GM13977 (cell line): ENCODE results near the gene FFAR1.

Source experiments
- DNase-seq: peaks from one replicate; pipeline ENCODE4 v3.0.0; 2012; ENCODE audit warnings: low spot score
- in situ Hi-C: fragments of 300-500 bp; cut with MboI; formaldehyde crosslinking; loops from one replicate; pipeline ENCODE4 v1.12.0; 2022; ENCODE audit warnings: low sequenced_read_pairs, low pct_unique_long_range_greater_than_20kb, mixed read lengths, inconsistent platforms; ENCODE audit not compliant: unreplicated experiment
- TF ChIP-seq, protein P1 (sequence below): IDR thresholded peaks from 2 replicates; pipeline ENCODE4 v1.5.1; 2012; ENCODE audit warnings: mild to moderate bottlenecking, control low read depth; ENCODE audit not compliant: insufficient read depth; ENCODE audit errors: extremely low read depth, missing control alignments

FFAR1 gene

DNA sequence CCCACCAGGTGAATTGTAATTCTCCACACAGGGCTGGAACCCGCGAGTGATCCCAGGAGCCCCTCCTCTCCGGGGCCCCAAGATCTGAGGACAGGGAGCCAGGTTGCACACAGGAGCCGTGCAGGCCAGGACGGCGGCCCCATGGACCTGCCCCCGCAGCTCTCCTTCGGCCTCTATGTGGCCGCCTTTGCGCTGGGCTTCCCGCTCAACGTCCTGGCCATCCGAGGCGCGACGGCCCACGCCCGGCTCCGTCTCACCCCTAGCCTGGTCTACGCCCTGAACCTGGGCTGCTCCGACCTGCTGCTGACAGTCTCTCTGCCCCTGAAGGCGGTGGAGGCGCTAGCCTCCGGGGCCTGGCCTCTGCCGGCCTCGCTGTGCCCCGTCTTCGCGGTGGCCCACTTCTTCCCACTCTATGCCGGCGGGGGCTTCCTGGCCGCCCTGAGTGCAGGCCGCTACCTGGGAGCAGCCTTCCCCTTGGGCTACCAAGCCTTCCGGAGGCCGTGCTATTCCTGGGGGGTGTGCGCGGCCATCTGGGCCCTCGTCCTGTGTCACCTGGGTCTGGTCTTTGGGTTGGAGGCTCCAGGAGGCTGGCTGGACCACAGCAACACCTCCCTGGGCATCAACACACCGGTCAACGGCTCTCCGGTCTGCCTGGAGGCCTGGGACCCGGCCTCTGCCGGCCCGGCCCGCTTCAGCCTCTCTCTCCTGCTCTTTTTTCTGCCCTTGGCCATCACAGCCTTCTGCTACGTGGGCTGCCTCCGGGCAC lies 3.9 kb downstream of the FFAR1 start:
- TF ChIP-seq, protein P1, sequence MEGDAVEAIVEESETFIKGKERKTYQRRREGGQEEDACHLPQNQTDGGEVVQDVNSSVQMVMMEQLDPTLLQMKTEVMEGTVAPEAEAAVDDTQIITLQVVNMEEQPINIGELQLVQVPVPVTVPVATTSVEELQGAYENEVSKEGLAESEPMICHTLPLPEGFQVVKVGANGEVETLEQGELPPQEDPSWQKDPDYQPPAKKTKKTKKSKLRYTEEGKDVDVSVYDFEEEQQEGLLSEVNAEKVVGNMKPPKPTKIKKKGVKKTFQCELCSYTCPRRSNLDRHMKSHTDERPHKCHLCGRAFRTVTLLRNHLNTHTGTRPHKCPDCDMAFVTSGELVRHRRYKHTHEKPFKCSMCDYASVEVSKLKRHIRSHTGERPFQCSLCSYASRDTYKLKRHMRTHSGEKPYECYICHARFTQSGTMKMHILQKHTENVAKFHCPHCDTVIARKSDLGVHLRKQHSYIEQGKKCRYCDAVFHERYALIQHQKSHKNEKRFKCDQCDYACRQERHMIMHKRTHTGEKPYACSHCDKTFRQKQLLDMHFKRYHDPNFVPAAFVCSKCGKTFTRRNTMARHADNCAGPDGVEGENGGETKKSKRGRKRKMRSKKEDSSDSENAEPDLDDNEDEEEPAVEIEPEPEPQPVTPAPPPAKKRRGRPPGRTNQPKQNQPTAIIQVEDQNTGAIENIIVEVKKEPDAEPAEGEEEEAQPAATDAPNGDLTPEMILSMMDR: no peak
- in situ Hi-C loops: no loop called here
- DNase-seq: peak; percentile 16

DNA sequence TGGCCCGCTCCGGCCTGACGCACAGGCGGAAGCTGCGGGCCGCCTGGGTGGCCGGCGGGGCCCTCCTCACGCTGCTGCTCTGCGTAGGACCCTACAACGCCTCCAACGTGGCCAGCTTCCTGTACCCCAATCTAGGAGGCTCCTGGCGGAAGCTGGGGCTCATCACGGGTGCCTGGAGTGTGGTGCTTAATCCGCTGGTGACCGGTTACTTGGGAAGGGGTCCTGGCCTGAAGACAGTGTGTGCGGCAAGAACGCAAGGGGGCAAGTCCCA lies 4.4 kb downstream of the FFAR1 start:
- in situ Hi-C loops: no loop called here
- no peak for DNase-seq
- TF ChIP-seq, protein P1: no peak

DNA sequence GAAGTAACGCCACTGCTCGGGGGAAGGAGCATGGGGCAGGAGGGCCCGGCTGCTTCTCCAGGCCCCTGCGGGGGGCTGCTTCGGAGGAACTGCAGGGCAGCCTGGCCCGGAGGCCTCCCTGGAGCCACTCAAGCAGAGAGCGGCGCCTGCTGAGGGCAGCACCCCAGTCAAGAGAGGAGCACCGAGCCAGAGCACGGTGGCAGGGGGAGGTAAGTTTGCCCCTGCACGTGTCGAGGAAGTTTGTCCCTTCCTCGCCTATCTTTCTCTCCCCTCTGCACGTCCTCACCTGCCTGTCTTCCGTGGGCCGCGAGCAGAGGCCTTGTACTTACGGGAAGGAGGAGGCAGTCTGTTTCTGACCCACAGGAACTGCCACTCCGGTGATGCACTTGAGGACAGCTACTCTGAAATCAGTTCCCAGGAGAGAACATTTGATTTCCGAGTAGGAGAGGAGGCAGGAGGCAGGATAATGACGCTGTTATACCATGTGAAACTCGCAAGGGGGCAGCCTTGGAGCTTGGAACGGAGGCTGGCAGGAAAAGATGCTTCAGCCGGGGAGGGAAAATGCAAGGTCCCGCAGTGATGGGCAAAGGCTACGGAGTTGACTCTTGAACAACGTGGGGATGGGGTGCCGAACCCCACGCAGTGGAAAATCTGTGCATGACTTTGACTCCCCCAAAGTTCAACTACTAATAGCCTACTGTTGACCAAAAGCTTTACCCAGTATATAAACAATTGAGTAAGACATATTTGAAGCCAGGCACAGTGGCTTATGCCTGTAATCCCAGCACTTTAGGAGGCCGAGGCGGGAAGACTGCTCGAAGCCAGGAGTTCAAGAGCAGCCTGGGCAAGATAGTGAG lies 5.0 kb downstream of the FFAR1 start:
- TF ChIP-seq, protein P1: peak; percentile 83
- peak; percentile 85 for DNase-seq
- in situ Hi-C loops: no loop called here

DNA sequence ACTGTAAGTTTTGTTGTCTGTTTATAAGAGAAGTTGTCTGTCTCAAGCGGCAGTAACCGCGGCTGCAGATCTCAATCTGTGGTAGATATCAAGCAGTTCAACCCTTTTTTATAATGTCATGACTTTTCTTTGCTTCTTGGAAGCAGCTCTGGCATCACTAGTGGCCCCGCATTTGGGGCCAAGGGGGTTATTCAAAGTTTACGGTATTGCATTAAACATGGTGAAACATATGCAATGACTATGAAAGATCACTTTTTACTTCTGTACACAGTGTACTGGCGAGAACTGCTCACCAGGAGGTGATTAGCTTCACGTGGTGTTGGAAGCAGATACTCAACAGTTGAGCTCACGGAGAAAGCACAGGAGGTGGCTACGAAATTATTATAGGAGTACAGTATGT lies 5.9 kb downstream of the FFAR1 start:
- DNase-seq: peak; percentile 3
- TF ChIP-seq, protein P1: no peak
- in situ Hi-C loops: no loop called here

DNA sequence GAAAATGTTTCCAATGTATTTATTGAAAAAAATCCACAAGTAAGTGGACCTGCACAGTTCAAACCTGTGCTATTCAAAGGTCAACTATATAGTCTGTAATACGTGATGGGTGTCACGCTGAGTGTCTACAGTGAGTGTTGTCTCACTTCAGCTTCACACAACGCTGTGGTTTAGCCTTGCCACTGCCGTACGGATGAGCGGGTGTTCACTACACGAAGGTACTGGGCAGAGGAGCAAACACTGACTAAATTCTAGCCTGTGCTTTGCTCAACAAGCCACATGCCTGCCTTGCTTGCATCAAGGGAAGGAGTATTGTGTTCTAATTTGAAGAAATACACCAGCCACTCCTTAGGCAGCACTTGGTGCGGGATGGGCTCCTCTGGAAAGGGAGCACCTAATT lies 7.2 kb downstream of the FFAR1 start:
- DNase-seq: peak; percentile 28
- TF ChIP-seq, protein P1: no peak
- in situ Hi-C loops: no loop called here

DNA sequence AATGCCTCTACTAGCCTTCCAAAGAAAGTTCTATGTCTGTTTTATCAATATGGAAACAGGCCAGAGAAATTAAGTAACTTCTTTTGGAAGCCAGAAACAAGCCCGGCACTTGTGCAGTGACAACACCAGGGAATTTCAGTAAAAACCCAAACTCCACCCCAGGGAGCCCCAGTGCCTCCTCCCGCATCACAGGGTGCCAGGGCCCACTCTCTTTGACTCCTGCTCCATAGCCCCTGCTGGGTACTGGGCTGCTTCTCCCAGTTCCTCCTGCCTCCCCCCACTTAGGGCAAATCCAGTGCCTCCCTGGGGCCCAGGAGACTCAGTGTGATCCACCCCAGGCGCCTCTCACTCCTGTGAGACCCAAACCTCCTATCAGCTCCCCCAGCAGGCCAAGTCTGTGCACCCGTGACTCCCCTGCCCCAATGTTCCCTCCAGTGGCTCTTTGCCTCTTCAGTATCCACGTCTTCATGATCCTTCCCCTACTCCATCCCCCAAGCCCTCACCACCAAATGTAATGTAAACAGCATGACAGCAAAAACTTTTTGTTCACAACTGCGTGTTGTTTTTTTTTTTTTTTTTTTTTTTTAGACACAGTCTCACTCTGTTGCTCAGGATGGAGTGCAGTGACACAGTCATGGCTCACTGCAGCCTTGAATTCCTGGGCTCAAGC lies 8.2 kb downstream of the FFAR1 start:
- peak; percentile 13 for DNase-seq
- in situ Hi-C loops: no loop called here
- TF ChIP-seq, protein P1: no peak
